Heart right ventricle (tissue), 16 donors: Measurements from ENCODE around the gene OMA1. TPM values are rescaled to one million over a fixed set of nuclear protein-coding genes. Genes with fewer than 3 reads are reported as not detected.

Experiments used
- ATAC-seq, 8 donors: fragments of 200-7000 bp; cut with Tn5 transposase; one replicate each; pipeline ENCODE4 v1.9.1; 2020; ENCODE audit warnings: mild to moderate bottlenecking in 8 of 8, moderate library complexity in 8 of 8, moderate number of reproducible peaks in 1 of 8
- DNase-seq, 2 donors: peaks; one replicate each; pipeline ENCODE4 v3.0.0-alpha.2; 2020
- H3K27ac ChIP-seq, 10 donors: fragments of 200-600 bp; sonication (generic) in 2 of 10; one replicate each; pipeline versions ENCODE4 v1.5.0 to v1.8.0; 2020 to 2022; ENCODE audit warnings: mild to moderate bottlenecking in 3 of 10
- H3K27me3 ChIP-seq, 7 donors: fragments of 200-600 bp; one replicate each; pipeline ENCODE4 v1.8.0; 2021 to 2022; ENCODE audit warnings: mild to moderate bottlenecking in 2 of 7
- H3K36me3 ChIP-seq, 9 donors: fragments of 200-600 bp; sonication (generic) in 1 of 9; one replicate each; pipeline versions ENCODE4 v1.5.0 to v1.8.0; 2020 to 2022; ENCODE audit warnings: mild to moderate bottlenecking in 2 of 9
- H3K4me1 ChIP-seq, 9 donors: fragments of 200-600 bp; sonication (generic) in 1 of 9; one replicate each; pipeline versions ENCODE4 v1.5.0 to v1.8.0; 2020 to 2022; ENCODE audit warnings: mild to moderate bottlenecking in 4 of 9
- H3K4me3 ChIP-seq, 10 donors: fragments of 200-600 bp; sonication (generic) in 2 of 10; one replicate each; pipeline versions ENCODE4 v1.5.0 to v1.8.0; 2020 to 2022; ENCODE audit warnings: mild to moderate bottlenecking in 7 of 10, moderate library complexity in 2 of 10
- H3K9me3 ChIP-seq, 11 donors: fragments of 200-600 bp in 10 of 11; sonication (generic) in 2 of 11; one replicate each; pipeline versions ENCODE4 v1.5.0 to v1.8.0; 2013 to 2022; ENCODE audit warnings: mild to moderate bottlenecking in 2 of 11, control low read depth in 1 of 11, moderate library complexity in 1 of 11
- WGBS, 2 donors: extraction: QIAGEN DNeasy Blood & Tissue Kit; methylation state at CpG; one replicate each; pipeline ENCODE4 v1.1.7; 2013; ENCODE audit warnings: inconsistent platforms in 1 of 2; 5-methylcytosine and 5-hydroxymethylcytosine counted together
- intact Hi-C, 10 donors: fragments of 100-400 bp; cut with DNase I; formaldehyde crosslinking; loops; one replicate each; pipeline versions ENCODE4 v1.11.1 to v1.14.2; 2022
- polyA plus RNA-seq, 2 donors: library from polyadenylated mRNA; stranded (reverse); fragments of 200-250 nt; gene quantifications; one replicate each; pipeline ENCODE4 v1.2.3, GENCODE V29; 2013
- total RNA-seq, 10 donors: library from RNA; stranded (reverse); fragmentation: NEBNext Ultra II Directional in 3 of 10; extraction: Animal tissue kit (Norgen Biotek cat#: 25700) in 3 of 10; gene quantifications; one replicate each; pipeline versions ENCODE4 v1.2.1 to v1.2.4, GENCODE V29; 2021 to 2023
- TF ChIP-seq, protein P1 (sequence below), 9 donors: fragments of 200-600 bp; sonication (generic) in 2 of 9; IDR thresholded peaks; one replicate each; pipeline versions ENCODE4 v1.5.0 to v1.8.0; 2021 to 2022; ENCODE audit warnings: antibody characterized with exemption in 9 of 9, mild to moderate bottlenecking in 5 of 9, moderate library complexity in 1 of 9
- donor health status: Arrhythmogenic right ventricular cardiomyopathy.
- donor health status: ischemic (EF 13 %, LVEDD 7.1; RV severe dilation, severe dysfunction).
- donor health status: healthy with polysubstance abuse.
- donor health status: DM: no; HTN: yes; CAD: no.
- donor health status: DM: no; HTN: no; CAD: no.
- donor health status: ischemic (EF 25% LVEDD 6.9; RV normal size, moderate dysfunction).
- donor health status: ischemic (EF 25% LVEDD 5.7; RV mildly dilated, moderate dysfunction).
- donor health status: healthy.
- donor health status: DM: yes; HTN: yes; CAD: no.
- donor health status: Ischemic cardiomyopathy.
- donor health status: ischemic (EF 35%, LVEDD 5.7; RV mildly dilated, moderate dysfunction).
- donor health status: nonischemic (EF 11% LVEDD 7.7; RV severe dilation, severe dysfunction).
- donor health status: DM: yes; HTN: yes; CAD: no.
- donor health status: PGD.
- donor health status: ischemic (EF 29% LVEDD 5.4; RV normal size, mild dysfunction).
- donor health status: nonischemic (EF 23%, LVEDD 6.1; RV moderate dilation, normal function).

Gene OMA1
- total and polyA plus RNA-seq, 12 donors = 8.2 to 50.9 (median 34.1) TPM

DNA sequence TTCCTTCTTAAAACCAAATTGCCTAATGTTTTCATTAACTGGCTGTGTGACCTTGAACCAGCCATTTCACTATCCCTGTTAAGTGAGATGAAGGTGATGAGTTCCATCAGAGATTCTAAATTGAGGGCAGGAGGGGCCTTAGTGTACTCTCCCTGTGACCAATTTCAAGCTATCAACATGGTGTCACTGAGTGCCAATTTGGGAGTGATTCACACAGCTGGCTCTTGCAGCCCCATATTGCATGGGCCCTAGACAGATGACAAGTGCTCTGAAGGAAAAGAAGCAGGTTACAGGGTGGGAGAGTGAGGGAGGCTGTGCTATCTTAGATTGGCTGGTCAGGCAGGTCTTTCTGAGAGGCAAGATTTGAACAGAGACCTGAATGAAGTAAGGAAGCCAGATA lies 43.5 kb upstream of the OMA1 start:
- Histone ChIP-seq H3K9me3 (no peaks in the 10 kb centered on the region), H3K36me3 (no peaks in the 10 kb centered on the region), H3K4me1 (peaks cover 0 to 21% (median 11%) of the 10 kb centered on the region in 9 donors), H3K4me3 (no peak overlapping the region), H3K27ac (no peak overlapping the region), H3K27me3 (no peaks in the 10 kb centered on the region)
- intact Hi-C loops = no loop called here
- TF ChIP-seq, protein P1, sequence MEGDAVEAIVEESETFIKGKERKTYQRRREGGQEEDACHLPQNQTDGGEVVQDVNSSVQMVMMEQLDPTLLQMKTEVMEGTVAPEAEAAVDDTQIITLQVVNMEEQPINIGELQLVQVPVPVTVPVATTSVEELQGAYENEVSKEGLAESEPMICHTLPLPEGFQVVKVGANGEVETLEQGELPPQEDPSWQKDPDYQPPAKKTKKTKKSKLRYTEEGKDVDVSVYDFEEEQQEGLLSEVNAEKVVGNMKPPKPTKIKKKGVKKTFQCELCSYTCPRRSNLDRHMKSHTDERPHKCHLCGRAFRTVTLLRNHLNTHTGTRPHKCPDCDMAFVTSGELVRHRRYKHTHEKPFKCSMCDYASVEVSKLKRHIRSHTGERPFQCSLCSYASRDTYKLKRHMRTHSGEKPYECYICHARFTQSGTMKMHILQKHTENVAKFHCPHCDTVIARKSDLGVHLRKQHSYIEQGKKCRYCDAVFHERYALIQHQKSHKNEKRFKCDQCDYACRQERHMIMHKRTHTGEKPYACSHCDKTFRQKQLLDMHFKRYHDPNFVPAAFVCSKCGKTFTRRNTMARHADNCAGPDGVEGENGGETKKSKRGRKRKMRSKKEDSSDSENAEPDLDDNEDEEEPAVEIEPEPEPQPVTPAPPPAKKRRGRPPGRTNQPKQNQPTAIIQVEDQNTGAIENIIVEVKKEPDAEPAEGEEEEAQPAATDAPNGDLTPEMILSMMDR (IDR thresholded peaks at IDR 0.05) = no peak
- DNase-seq = no peak
- no peak for ATAC-seq

DNA sequence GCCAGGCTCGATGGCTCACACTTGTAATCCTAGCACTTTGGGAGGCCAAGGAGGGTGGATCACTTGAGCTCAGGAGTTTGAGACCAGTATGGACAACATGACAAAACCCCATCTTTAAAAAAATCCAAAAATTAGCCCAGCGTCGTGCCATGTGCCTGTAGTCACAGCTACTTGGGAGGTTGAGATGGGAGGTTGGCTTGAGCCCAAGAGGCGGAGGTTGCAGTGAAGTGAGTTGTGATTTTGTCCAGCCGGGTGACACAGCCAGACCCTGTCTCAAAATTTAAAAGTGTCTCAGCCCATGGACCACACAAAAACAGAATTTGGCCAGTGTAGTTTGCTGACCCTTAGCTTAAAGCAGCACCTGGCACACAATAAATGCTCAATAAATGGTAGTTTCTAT lies 41.9 kb upstream of the OMA1 start:
- no peak for ATAC-seq
- intact Hi-C loops = no loop called here
- no peaks in the 10 kb centered on the region for H3K27me3 ChIP-seq
- H3K36me3 ChIP-seq = no peaks in the 10 kb centered on the region
- H3K27ac ChIP-seq = no peak overlapping the region
- WGBS, 2 donors = 78% methylated on average over 5 of the region's 5 CpGs
- no peaks in the 10 kb centered on the region for H3K9me3 ChIP-seq
- DNase-seq = no peak
- H3K4me3 ChIP-seq = no peak overlapping the region
- TF ChIP-seq, protein P1 (IDR thresholded peaks at IDR 0.05) = no peak
- peaks cover 0 to 35% (median 12%) of the 10 kb centered on the region in 9 donors for H3K4me1 ChIP-seq

DNA sequence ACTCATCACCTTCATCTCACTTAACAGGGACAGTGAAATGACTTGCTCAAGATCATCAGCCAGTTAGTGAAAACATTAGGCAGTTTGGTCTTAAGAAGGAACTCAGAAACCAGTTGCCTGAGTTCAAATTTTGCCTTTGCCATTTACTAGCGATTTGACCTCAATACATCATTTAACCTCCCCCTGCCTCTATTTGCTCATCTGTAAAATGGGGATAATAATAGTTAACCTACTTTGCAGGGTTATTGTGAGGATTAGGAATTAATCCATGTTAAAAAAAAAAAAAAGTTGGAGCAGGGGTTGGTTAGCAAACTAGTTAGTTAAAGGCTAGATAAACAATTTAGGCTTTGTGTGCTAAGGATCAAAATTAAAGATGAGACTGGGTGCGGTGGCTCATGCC lies 41.1 kb upstream of the OMA1 start:
- DNase-seq (no peak), ATAC-seq (no peak)
- WGBS, 2 donors = 91 to 92% methylated on average over 2 of the region's 2 CpGs
- TF ChIP-seq, protein P1 (IDR thresholded peaks at IDR 0.05) = no peak
- H3K4me1 ChIP-seq = peaks cover 0 to 35% (median 8%) of the 10 kb centered on the region in 9 donors
- no peaks in the 10 kb centered on the region for H3K27me3 ChIP-seq
- no peaks in the 10 kb centered on the region for H3K9me3 ChIP-seq
- no peak overlapping the region for H3K4me3 ChIP-seq
- intact Hi-C loops = no loop called here
- H3K36me3 ChIP-seq = no peaks in the 10 kb centered on the region
- H3K27ac ChIP-seq = no peak overlapping the region

DNA sequence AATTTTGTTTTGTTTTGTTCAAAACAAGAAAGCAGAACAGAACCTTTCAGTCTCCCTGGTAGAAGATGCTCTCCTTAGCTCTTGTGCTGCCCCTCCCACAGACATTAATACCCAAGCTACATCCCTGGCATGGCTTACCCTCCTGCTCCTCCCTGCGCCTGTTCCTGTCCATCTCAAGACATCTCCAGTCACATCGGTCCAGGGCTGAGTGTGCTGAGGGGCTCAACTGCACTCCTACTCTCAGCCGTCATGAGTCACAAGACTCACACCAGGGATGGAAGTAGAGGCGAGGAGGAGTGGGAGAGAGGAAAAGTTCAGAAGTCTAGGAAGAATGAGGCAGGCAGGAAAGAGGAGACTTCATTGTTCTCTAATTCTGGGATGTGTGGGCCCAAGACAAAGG lies 39.7 kb upstream of the OMA1 start:
- Histone ChIP-seq H3K9me3 (no peaks in the 10 kb centered on the region), H3K4me3 (no peak overlapping the region), H3K27me3 (peaks cover 0 to under 1% (median 0%) of the 10 kb centered on the region in 7 donors), H3K4me1 (peaks cover 0 to 29% (median 6%) of the 10 kb centered on the region in 9 donors), H3K27ac (no peak overlapping the region), H3K36me3 (no peaks in the 10 kb centered on the region)
- ATAC-seq = no peak
- intact Hi-C loops = no loop called here
- TF ChIP-seq, protein P1 (IDR thresholded peaks at IDR 0.05) = no peak
- DNase-seq = no peak
- WGBS, 2 donors = 76 to 80% methylated on average over 4 of the region's 4 CpGs
